Measurements from ENCODE around the gene CDK19.

DNA sequence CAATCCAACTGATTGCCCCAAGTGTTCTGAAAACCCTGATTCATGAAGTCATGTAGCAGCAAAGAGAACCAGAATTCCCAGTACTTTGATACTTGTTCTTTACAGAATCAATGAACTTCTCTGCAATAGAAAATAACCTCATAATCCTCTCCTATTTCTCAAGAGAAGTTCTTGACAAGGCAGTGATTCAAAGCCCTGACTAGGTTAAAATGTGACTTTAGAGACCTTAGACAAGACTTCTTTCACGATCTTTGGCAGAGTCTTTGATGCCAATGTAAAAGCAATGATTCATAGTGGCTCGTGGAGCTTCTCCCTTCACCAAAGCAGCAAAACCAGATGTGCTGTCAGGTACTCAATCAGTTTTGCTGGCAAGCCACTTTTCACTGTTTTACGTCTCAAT is 95.2 kb downstream of the CDK19 start:
- TF ChIP-seq, protein P1, sequence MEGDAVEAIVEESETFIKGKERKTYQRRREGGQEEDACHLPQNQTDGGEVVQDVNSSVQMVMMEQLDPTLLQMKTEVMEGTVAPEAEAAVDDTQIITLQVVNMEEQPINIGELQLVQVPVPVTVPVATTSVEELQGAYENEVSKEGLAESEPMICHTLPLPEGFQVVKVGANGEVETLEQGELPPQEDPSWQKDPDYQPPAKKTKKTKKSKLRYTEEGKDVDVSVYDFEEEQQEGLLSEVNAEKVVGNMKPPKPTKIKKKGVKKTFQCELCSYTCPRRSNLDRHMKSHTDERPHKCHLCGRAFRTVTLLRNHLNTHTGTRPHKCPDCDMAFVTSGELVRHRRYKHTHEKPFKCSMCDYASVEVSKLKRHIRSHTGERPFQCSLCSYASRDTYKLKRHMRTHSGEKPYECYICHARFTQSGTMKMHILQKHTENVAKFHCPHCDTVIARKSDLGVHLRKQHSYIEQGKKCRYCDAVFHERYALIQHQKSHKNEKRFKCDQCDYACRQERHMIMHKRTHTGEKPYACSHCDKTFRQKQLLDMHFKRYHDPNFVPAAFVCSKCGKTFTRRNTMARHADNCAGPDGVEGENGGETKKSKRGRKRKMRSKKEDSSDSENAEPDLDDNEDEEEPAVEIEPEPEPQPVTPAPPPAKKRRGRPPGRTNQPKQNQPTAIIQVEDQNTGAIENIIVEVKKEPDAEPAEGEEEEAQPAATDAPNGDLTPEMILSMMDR (IDR thresholded peaks at IDR 0.05): no peak
- no peak for TF ChIP-seq POLR2A (IDR thresholded peaks at IDR 0.05)

Data from adrenal gland (tissue), 5 donors.